Gastrocnemius medialis (tissue), 4 donors: ENCODE results near the gene SLX4IP. TPM values are rescaled to one million over a fixed set of nuclear protein-coding genes. Genes with fewer than 3 reads are reported as not detected.

Source experiments
- ATAC-seq, 2 donors: fragments of 150-250 bp; one replicate each; pipeline ENCODE4 v1.9.1; 2016
- DNase-seq, 2 donors: peaks; one replicate each; pipeline ENCODE4 v3.0.0-alpha.2; 2019
- H3K27ac ChIP-seq, 4 donors: fragments of 200-600 bp; sonication (generic); 1 replicate in 1 of 4; 2 replicates in 3 of 4; pipeline ENCODE4 v1.5.1; 2016 to 2018; ENCODE audit warnings: mild to moderate bottlenecking in 2 of 4, moderate library complexity in 1 of 4
- H3K27me3 ChIP-seq, 3 donors: fragments of 200-600 bp; sonication (generic) in 2 of 3; 1 replicate in 1 of 3; 2 replicates in 2 of 3; pipeline versions ENCODE4 v1.5.1 to v1.6.0; 2016 to 2019; ENCODE audit warnings: mild to moderate bottlenecking in 1 of 3, moderate library complexity in 1 of 3
- H3K36me3 ChIP-seq, 2 donors: fragments of 200-600 bp; sonication (generic) in 1 of 2; one replicate each; pipeline ENCODE4 v1.5.1; 2017 to 2018
- H3K4me1 ChIP-seq, 2 donors: fragments of 200-600 bp; sonication (generic) in 1 of 2; one replicate each; pipeline ENCODE4 v1.5.1; 2016 to 2017; ENCODE audit warnings: mild to moderate bottlenecking in 2 of 2
- H3K4me3 ChIP-seq, 4 donors: fragments of 200-600 bp; sonication (generic) in 3 of 4; 1 replicate in 1 of 4; 2 replicates in 3 of 4; pipeline ENCODE4 v1.5.1; 2016 to 2019; ENCODE audit warnings: mild to moderate bottlenecking in 2 of 4
- H3K9me3 ChIP-seq, 3 donors: fragments of 200-600 bp; sonication (generic) in 2 of 3; 1 replicate in 1 of 3; 2 replicates in 2 of 3; pipeline ENCODE4 v1.5.1; 2016 to 2019
- POLR2A ChIP-seq, 2 donors: fragments of 450-650 bp; IDR thresholded peaks; one replicate each; pipeline ENCODE4 v1.6.1; 2017; ENCODE audit warnings: antibody characterized with exemption in 2 of 2, mild to moderate bottlenecking in 2 of 2, moderate library complexity in 2 of 2
- in situ Hi-C, 4 donors: fragments of 200-750 bp; cut with MboI; loops; one replicate each; pipeline versions ENCODE4 v1.15.0 to v1.8.0; 2017; ENCODE audit warnings: low sequenced_read_pairs in 4 of 4
- intact Hi-C: fragments of 100-400 bp; cut with DNase I; formaldehyde crosslinking; loops from one replicate; pipeline ENCODE4 v1.15.1; 2023; ENCODE audit warnings: low total_unique reads
- total RNA-seq, 4 donors: library from RNA; depleted of rRNA; stranded (reverse); fragments of >200 nt; gene quantifications; one replicate each; pipeline versions ENCODE4 v1.1.0 to v1.2.3, GENCODE V29; 2016
- TF ChIP-seq, protein P1 (sequence below), 5 experiments: fragments of 450-650 bp in 3 of 5; fragments of 200-600 bp in 2 of 5; sonication (generic) in 2 of 5; IDR thresholded peaks in 4 of 5; conservative IDR thresholded peaks in 1 of 5; 1 replicate in 4 of 5; 2 replicates in 1 of 5; pipeline ENCODE4 v1.5.1; 2016 to 2019; ENCODE audit warnings: antibody characterized with exemption in 5 of 5, mild to moderate bottlenecking in 3 of 5, moderate library complexity in 3 of 5

Gene SLX4IP
- total RNA-seq, 4 donors from 2014 or later = 0.22 to 1.3 (median 0.71) TPM

DNA sequence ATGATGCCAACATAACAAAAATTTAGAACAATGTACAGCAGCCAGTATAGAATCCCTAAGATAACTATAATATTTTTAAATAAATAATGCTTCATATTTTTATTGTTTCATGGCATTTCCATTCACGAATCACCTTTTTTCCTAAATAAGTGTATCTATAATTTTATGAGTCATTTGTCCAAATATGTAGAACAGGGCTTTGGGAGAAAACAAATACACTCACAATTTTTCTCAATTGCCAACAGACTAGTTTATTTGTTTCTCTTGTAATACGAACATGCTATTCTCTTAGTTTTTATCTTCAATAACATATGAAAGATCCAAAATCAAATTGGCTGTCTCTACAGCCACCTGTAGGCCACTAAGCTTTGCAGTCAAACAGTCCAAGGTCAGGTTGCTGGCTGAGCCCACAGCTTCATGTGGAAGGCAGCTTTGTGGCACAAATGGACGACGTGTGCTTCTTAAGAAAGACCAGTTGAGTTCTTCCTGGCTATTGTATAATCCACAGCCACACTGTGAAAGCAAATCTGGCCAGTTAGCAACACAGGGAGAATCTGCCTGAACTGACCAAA, 30.1 kb upstream of the SLX4IP start:
- ATAC-seq (no peak), DNase-seq (no peak)
- H3K4me3 ChIP-seq = no peak overlapping the region
- no peak for TF ChIP-seq POLR2A (IDR thresholded peaks at IDR 0.05)
- TF ChIP-seq, protein P1, sequence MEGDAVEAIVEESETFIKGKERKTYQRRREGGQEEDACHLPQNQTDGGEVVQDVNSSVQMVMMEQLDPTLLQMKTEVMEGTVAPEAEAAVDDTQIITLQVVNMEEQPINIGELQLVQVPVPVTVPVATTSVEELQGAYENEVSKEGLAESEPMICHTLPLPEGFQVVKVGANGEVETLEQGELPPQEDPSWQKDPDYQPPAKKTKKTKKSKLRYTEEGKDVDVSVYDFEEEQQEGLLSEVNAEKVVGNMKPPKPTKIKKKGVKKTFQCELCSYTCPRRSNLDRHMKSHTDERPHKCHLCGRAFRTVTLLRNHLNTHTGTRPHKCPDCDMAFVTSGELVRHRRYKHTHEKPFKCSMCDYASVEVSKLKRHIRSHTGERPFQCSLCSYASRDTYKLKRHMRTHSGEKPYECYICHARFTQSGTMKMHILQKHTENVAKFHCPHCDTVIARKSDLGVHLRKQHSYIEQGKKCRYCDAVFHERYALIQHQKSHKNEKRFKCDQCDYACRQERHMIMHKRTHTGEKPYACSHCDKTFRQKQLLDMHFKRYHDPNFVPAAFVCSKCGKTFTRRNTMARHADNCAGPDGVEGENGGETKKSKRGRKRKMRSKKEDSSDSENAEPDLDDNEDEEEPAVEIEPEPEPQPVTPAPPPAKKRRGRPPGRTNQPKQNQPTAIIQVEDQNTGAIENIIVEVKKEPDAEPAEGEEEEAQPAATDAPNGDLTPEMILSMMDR (IDR thresholded peaks at IDR 0.05 in 4 of 5, conservative IDR thresholded peaks at IDR 0.05 in 1 of 5) = no peak
- in situ Hi-C loops (no loop called here), intact Hi-C loops (no loop called here)
- no peaks in the 10 kb centered on the region for H3K4me1 ChIP-seq
- no peaks in the 10 kb centered on the region for H3K27me3 ChIP-seq
- H3K27ac ChIP-seq = no peak overlapping the region
- H3K9me3 ChIP-seq = no peaks in the 10 kb centered on the region
- H3K36me3 ChIP-seq = peaks cover 0 to 33% of the 10 kb centered on the region in 2 donors

DNA sequence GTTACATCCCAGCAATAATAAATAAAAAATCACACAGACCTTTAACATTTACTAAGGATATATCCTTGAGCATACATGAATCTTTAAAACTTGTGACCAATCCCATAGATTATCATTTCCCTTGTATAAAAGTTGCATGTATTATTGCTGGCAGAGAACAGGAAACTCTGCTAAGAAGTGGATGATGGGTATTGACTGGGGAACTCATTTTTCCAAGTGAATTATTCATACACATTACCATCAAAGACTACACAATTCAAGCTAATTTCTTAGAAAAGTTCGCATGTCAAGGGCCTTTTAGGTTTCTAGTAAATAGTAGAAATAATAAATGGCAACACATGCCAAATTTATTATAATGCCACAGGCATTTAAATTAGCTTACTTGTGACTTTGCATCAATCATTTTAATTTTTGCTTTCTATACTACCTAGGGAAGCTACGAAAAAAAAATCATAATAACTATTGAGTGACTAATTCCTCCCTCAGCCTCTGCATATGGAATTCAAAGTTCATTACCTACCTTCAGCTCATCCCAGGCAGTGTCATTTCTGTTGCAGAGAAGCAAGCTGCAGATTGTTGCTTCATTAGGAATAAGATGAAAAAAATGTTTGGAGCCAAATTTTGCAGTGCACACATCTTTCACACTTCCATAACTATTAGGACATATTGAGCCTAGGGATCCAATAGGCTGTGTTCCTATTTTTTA, 26.8 kb upstream of the SLX4IP start:
- peaks cover 0 to 45% of the 10 kb centered on the region in 2 donors for H3K36me3 ChIP-seq
- intact Hi-C loops = no loop called here
- DNase-seq (no peak), ATAC-seq (no peak)
- no peaks in the 10 kb centered on the region for H3K4me1 ChIP-seq
- no peaks in the 10 kb centered on the region for H3K27me3 ChIP-seq
- no peak for TF ChIP-seq POLR2A (IDR thresholded peaks at IDR 0.05)
- TF ChIP-seq, protein P1 (IDR thresholded peaks at IDR 0.05 in 4 of 5, conservative IDR thresholded peaks at IDR 0.05 in 1 of 5) = no peak
- no peaks in the 10 kb centered on the region for H3K9me3 ChIP-seq
- H3K27ac ChIP-seq = no peak overlapping the region
- in situ Hi-C loops = no loop called here
- H3K4me3 ChIP-seq = no peak overlapping the region

DNA sequence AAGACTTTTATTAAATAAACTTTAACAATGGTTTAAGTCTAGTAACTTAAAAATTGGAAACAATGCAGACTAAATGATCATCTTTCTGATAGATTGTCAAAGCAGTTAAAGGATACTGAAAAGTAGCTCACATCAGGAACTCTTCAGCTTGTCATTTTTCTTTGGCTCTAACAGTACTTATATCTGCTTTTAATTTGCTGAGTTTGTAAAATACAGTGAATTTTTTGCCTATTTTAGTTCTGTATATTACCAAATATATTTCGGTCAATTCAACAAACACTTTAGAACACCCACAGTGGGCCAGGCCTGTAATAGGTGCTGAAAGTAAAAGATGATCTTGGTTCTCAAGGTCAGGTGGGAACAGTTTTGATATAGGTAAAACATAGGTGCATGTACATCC, 23.4 kb upstream of the SLX4IP start:
- H3K36me3 ChIP-seq = peaks cover 0 to 27% of the 10 kb centered on the region in 2 donors
- H3K9me3 ChIP-seq = no peaks in the 10 kb centered on the region
- ATAC-seq (no peak), DNase-seq (no peak)
- H3K27me3 ChIP-seq = no peaks in the 10 kb centered on the region
- in situ Hi-C loops (no loop called here), intact Hi-C loops (no loop called here)
- no peak overlapping the region for H3K4me3 ChIP-seq
- TF ChIP-seq, protein P1 (IDR thresholded peaks at IDR 0.05 in 4 of 5, conservative IDR thresholded peaks at IDR 0.05 in 1 of 5) = no peak
- no peak for TF ChIP-seq POLR2A (IDR thresholded peaks at IDR 0.05)
- H3K4me1 ChIP-seq = peaks cover 2 to 10% of the 10 kb centered on the region in 2 donors
- no peak overlapping the region for H3K27ac ChIP-seq

DNA sequence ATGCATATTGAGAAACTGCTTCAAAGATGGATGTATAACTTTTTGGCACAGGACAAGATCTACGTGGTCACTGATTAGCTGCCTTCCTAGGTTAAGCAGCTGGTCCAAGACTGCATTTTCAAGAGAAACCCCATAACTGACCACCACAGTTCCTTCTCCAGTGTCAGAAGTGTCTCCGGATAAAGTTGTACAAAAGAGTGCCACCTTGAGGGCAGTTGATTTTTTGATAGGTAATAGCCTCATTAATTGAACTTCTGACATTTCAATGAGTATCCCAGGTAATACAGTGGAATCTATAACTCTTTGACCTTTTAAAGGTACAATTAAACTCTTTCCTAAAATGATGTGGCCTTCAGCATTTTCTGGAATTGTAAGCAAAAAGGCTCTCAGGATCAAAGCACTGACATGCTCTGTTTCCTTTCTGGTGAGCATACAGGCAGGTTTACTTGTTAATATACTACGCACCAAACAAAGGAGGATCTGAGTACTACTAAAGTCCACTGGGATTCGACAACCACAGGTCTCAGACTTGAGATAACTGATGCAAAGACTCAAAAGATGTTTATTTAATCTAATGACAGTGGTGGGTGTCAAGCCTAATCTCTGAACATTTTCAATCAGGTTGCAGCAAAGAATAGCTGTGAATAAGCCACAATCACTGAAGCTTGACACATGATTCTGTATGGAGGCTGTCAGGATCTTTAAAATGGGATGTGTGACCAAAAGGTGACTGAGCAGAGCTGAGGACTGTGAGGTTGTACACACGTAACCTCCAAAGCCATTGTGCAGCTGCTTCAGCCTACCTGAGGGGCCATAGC, 22.3 kb upstream of the SLX4IP start:
- Histone ChIP-seq H3K4me1 (peaks cover 2 to 10% of the 10 kb centered on the region in 2 donors), H3K27ac (no peak overlapping the region), H3K36me3 (peaks cover 0 to 19% of the 10 kb centered on the region in 2 donors), H3K9me3 (no peaks in the 10 kb centered on the region), H3K27me3 (no peaks in the 10 kb centered on the region), H3K4me3 (no peak overlapping the region)
- TF ChIP-seq POLR2A (IDR thresholded peaks at IDR 0.05) = no peak
- TF ChIP-seq, protein P1 (IDR thresholded peaks at IDR 0.05 in 4 of 5, conservative IDR thresholded peaks at IDR 0.05 in 1 of 5) = no peak
- intact Hi-C loops (no loop called here), in situ Hi-C loops (no loop called here)
- no peak for DNase-seq
- no peak for ATAC-seq
